NCI-H526 treated with DMSO at 0.1 percent for 48 hours (cell line): ENCODE measurements around the gene CDC20.
"Not testable (repeated sequence)": the region's sequence is repeated elsewhere in the genome, so short reads cannot be mapped to it uniquely, and the experiment has no call there.

Source experiments
- DNase-seq: peaks from one replicate; lab custom pipeline; 2025; lab: John Stamatoyannopoulos, UW

Gene CDC20

GRCh38 chr1:43383449-43383848, 24.7 kb downstream of the CDC20 start:
- no peak for DNase-seq

GRCh38 chr1:43386676-43387075, 27.9 kb downstream of the CDC20 start:
- DNase-seq = no peak

GRCh38 chr1:43387976-43388599, 29.3 kb downstream of the CDC20 start:
- no peak for DNase-seq

DNA sequence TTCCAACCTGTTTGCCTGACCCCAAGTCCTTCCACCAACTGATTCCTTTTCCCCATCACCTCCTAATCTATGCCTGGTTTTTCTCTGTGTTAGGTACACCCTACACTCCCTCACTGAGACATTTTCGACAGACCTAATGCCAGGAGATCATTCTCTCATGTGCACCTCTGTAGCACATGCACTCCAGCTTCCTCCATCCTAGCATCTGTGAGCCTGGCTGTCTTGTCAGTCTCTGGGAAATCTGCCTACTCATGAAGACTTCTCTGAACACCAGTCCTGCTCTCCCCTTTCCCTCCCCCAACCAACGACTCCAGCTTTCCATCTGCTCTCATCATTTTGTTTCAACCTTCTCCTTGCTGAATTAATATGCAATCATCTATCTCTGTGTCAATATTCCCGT, 29.8 kb downstream of the CDC20 start:
- no peak for DNase-seq

GRCh38 chr1:43389326-43390313, 30.8 kb downstream of the CDC20 start, which contains the start of the genes MED8 and SZT2:
Gene MED8, minus strand, starts transcription at chr1:43389800. Its CDS starts 36 bp downstream, at chr1:43389764.
Gene SZT2, plus strand, starts transcription at chr1:43389899. Its CDS starts 70 bp downstream, at chr1:43389969.
- peak; percentile 96 for DNase-seq

- DNase-seq = no peak
Observed at GRCh38 chr1:43392702-43393101, 33.9 kb downstream of the CDC20 start.

GRCh38 chr1:43395523-43395922, 36.7 kb downstream of the CDC20 start:
- DNase-seq = no peak

DNA sequence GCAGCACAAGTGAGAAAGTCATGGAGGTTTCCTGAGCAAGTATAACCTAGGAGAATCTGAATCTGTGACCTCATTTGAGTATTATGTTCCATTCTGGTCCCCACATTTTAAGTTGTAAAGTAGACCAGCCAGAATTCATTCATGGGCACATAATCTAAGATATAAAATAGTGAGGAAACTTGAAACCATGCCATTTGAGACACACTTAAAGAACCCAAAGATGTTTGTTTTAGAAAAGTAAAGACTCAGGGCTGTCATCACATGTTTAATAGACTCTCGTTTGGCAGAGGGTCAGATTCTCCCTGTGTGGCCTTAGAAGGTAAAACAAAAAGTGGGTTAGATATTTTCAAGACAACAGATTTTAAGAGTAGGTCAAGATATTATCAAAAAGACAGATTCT, 37.3 kb downstream of the CDC20 start:
- no peak for DNase-seq

GRCh38 chr1:43398227-43398626, 39.4 kb downstream of the CDC20 start:
- DNase-seq = no peak

GRCh38 chr1:43400441-43400840, 41.7 kb downstream of the CDC20 start:
- not testable (repeated sequence) for DNase-seq

GRCh38 chr1:43402089-43402865, 43.5 kb downstream of the CDC20 start:
- no peak for DNase-seq

- no peak for DNase-seq
Observed at GRCh38 chr1:43404353-43404752, 45.6 kb downstream of the CDC20 start.

DNA sequence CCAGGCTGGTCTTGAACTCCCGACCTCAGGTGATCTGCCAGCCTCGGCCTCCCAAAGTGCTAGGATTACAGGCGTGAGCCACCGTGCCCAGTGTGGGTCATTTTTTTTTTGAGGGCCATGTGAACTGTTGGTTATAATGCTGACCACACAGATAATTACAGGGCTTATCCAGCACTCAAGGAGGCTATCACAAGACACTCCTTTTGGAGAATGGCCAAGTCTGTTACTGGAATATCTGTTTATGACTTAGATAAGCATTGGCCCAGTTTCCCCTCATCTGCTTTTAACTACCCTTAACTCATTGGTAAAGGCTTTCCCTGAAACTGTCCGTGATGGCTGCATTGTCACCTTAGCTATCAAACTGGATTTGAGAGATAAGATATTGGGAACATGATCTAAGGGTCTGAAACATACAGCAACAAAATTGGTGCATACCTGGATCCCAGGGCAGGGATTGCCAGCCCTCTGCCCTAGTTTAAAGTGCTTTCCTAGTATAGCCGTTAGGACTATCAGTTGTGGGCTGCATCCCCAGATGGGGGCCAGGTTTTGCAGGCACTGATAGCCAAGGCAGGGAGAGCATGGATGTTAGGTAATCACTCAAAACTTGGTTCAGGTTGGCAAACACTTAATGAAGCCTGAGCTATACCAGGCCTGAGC, 46.6 kb downstream of the CDC20 start:
- DNase-seq = no peak

- no peak for DNase-seq
Observed at GRCh38 chr1:43405876-43406234, 47.1 kb downstream of the CDC20 start.

GRCh38 chr1:43410571-43410970, 51.8 kb downstream of the CDC20 start:
- no peak for DNase-seq
